ENCODE results near the gene MYO1G. TPM values are rescaled to one million over a fixed set of nuclear protein-coding genes. Genes with fewer than 3 reads are reported as not detected.
A peak's percentile ranks its signal among the peaks of the same experiment; 100 is the strongest.

The MYO1G gene
- total and polyA plus RNA-seq, 2 experiments from 2014 or later, result 0.03 TPM; not detected in 1

DNA sequence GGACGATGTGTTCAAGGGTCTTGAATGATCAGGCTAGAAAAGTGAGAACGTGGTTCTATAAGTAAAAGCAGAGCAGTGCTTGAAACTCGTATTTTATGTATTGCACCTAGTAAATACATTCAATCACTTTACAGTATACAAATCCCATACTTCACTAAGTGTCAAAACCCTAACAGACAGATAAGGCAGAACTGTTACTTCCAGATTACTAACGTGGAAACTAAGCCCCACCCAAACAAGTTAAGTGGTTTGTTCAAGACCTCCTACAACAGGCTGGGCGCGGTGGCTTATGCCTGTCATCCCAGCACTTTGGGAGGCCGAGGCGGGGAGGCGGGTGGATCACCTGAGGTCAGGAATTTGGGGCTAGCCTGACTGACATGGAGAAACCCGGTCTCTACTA is 9.2 kb upstream of the MYO1G start:
- Histone ChIP-seq H3K9me3 (ENCODE audit: low read depth) (no peaks in the 10 kb centered on the region), H2AFZ (no peak overlapping the region), H3K9me2 (replicated peaks; ENCODE audit: insufficient read depth) (no peaks in the 10 kb centered on the region), H3K27me3 (no peaks in the 10 kb centered on the region), H3K79me2 (peaks cover 9% of the 10 kb centered on the region), H3K36me3 (replicated peaks; ENCODE audit: insufficient read depth, low read depth) (no peaks in the 10 kb centered on the region), H3K4me1 (ENCODE audit: insufficient read depth) (peaks cover 8% of the 10 kb centered on the region), H4K20me1 (ENCODE audit: insufficient read depth, poor library complexity, severe bottlenecking) (no peaks in the 10 kb centered on the region), H3K4me3 (no peak overlapping the region), H3K27ac (peak overlapping the region; percentile 96), H3K4me2 (peak overlapping the region; percentile 84)
- WGBS (ENCODE audit: low lambda C conversion rate, missing lambda C conversion rate), result 91% methylated on average over 10 of the region's 10 CpGs
- TF ChIP-seq CTCF (IDR thresholded peaks at IDR 0.05; ENCODE audit: poor library complexity), result no peak
- TF ChIP-seq EZH2 (IDR thresholded peaks at IDR 0.05; ENCODE audit: borderline replicate concordance), result no peak
- TF ChIP-seq EZH2phosphoT487 (IDR thresholded peaks at IDR 0.05; ENCODE audit: low read depth, severe bottlenecking, unreplicated experiment), result no peak
- no peak for DNase-seq (ENCODE audit: low spot score)

DNA sequence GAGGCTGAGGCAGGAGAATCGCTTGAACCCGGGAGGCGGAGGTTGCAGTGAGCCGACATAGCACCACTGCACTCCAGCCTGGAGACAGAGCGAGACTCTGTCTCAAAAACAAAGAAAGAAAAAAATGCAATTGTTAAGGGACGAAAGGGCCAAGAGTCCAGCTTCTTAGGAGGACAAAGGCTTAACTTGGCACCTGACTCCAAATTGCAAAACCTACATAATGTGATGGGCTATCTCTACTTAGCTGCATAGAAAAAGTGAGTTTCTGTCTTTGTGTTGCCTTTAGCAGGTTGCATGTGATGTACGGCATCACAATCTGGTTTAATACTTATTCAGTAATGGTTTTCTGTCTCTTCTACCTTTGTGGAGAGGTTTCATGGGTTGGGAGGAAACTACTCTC is 8.6 kb upstream of the MYO1G start:
- DNase-seq (ENCODE audit: low spot score), result no peak
- Histone ChIP-seq H2AFZ (no peak overlapping the region), H3K9me3 (ENCODE audit: low read depth) (no peaks in the 10 kb centered on the region), H3K27me3 (no peaks in the 10 kb centered on the region), H3K27ac (peak overlapping the region; percentile 96), H3K79me2 (peaks cover 9% of the 10 kb centered on the region), H3K36me3 (replicated peaks; ENCODE audit: insufficient read depth, low read depth) (no peaks in the 10 kb centered on the region), H3K4me3 (no peak overlapping the region), H4K20me1 (ENCODE audit: insufficient read depth, poor library complexity, severe bottlenecking) (no peaks in the 10 kb centered on the region), H3K4me1 (ENCODE audit: insufficient read depth) (peaks cover 8% of the 10 kb centered on the region), H3K9me2 (replicated peaks; ENCODE audit: insufficient read depth) (no peaks in the 10 kb centered on the region), H3K4me2 (peak overlapping the region; percentile 84)
- WGBS (ENCODE audit: low lambda C conversion rate, missing lambda C conversion rate), result 93% methylated on average over 7 of the region's 7 CpGs
- TF ChIP-seq CTCF (IDR thresholded peaks at IDR 0.05; ENCODE audit: poor library complexity) (no peak), EZH2 (IDR thresholded peaks at IDR 0.05; ENCODE audit: borderline replicate concordance) (no peak), EZH2phosphoT487 (IDR thresholded peaks at IDR 0.05; ENCODE audit: low read depth, severe bottlenecking, unreplicated experiment) (no peak)

DNA sequence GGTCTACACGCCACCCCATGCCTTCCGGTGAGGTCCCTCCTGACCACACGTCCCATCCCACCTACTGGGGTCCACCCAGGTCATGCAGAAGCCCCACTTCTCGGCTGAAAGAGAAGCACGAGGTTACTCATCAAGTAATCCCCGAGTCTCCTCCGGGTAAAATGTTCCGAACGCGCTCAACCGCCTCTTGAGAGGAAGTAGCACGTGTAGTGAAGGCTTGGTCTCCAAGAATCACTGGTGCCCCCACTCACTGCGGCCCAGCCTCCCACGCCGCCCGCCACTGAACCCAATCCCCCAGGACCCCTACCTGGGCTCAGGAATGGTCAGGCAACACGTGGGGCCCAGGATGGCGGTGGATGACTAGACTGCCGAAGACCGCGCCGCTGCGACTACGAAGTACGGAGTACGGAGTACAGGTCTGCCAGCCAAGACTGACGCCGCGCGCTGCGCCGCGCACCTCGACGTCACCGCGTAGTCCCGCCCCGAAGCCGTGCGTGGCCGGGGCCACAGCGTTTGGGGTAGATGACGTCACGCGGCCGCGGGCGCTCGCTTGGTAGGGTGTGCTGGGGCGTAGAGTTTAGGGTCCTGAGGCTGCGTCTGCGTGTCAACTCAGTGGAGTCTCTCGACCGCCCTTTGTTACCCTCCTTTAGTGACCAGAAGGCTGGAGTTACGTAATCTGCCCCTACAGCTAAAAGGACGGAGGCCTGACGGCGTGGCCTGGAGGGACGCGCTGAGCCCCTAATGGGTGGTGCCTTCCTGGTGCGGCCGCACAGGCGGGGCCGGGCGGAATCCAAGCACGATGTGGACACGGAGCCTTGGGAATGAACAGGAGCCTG is 7.6 kb upstream of the MYO1G start:
- peak overlapping the region; percentile 96 for H3K27ac ChIP-seq
- no peaks in the 10 kb centered on the region for H3K36me3 ChIP-seq (replicated peaks; ENCODE audit: insufficient read depth, low read depth)
- WGBS (ENCODE audit: low lambda C conversion rate, missing lambda C conversion rate), result 1% methylated on average over 68 of the region's 68 CpGs
- peaks cover 8% of the 10 kb centered on the region for H3K4me1 ChIP-seq (ENCODE audit: insufficient read depth)
- H3K4me3 ChIP-seq, result peak overlapping the region; percentile 22
- H3K9me2 ChIP-seq (replicated peaks; ENCODE audit: insufficient read depth), result no peaks in the 10 kb centered on the region
- no peaks in the 10 kb centered on the region for H4K20me1 ChIP-seq (ENCODE audit: insufficient read depth, poor library complexity, severe bottlenecking)
- DNase-seq (ENCODE audit: low spot score), result peak; percentile 97
- peak overlapping the region; percentile 68 for H2AFZ ChIP-seq
- H3K27me3 ChIP-seq, result no peaks in the 10 kb centered on the region
- H3K79me2 ChIP-seq, result peaks cover 9% of the 10 kb centered on the region
- no peaks in the 10 kb centered on the region for H3K9me3 ChIP-seq (ENCODE audit: low read depth)
- H3K4me2 ChIP-seq, result peak overlapping the region; percentile 84
- TF ChIP-seq CTCF (IDR thresholded peaks at IDR 0.05; ENCODE audit: poor library complexity) (no peak), EZH2phosphoT487 (IDR thresholded peaks at IDR 0.05; ENCODE audit: low read depth, severe bottlenecking, unreplicated experiment) (no peak), EZH2 (IDR thresholded peaks at IDR 0.05; ENCODE audit: borderline replicate concordance) (no peak)

Data from hepatocyte (in vitro differentiated cells).